GM12864 (cell line): ENCODE measurements around the gene DNMT3A.

Experiments
- DNase-seq: peaks from one replicate; pipeline ENCODE4 v3.0.0-alpha.2; 2011; ENCODE audit warnings: low read depth
- H3K4me3 ChIP-seq: 2 replicates; pipeline ENCODE4 v1.5.1; 2011; ENCODE audit warnings: mild to moderate bottlenecking, low read depth, low read length, control low read depth
- CTCF ChIP-seq: IDR thresholded peaks from 2 replicates; pipeline ENCODE4 v1.5.1; 2011; ENCODE audit warnings: low read depth, mild to moderate bottlenecking, moderate library complexity, low read length, control low read depth, inconsistent platforms; ENCODE audit errors: missing control alignments

DNMT3A gene

DNA sequence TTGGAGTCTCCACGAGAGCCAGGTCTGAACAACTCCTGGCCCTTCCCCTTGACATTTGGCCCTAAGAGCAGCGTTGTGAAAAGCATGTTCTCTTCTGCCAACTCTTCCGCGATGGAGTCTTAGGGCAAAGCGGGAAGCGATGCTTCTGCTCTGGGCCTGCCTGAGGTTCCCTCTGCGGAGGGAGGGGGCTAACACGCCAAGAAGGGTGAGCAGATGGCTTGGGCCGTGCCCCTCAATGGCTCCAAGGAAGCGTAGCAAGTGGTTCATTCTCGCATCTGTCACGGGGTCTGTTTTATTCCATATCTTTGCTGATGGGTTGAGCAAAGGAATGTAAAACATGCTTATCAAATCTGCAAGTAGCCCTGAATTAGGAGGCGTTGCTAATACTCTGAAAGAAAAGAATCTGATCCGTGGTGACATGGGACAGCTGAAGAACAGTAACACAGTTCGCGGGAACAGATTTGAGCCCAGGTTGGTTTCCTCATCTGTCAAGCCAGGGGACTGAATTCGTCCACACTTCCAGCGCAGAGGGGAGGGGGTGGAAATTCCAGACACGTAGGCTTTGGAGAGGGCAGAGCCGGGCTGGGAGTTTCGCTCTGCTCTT lies 38.0 kb downstream of the DNMT3A start:
- no peak overlapping the region for H3K4me3 ChIP-seq
- DNase-seq: no peak
- TF ChIP-seq CTCF: no peak

DNA sequence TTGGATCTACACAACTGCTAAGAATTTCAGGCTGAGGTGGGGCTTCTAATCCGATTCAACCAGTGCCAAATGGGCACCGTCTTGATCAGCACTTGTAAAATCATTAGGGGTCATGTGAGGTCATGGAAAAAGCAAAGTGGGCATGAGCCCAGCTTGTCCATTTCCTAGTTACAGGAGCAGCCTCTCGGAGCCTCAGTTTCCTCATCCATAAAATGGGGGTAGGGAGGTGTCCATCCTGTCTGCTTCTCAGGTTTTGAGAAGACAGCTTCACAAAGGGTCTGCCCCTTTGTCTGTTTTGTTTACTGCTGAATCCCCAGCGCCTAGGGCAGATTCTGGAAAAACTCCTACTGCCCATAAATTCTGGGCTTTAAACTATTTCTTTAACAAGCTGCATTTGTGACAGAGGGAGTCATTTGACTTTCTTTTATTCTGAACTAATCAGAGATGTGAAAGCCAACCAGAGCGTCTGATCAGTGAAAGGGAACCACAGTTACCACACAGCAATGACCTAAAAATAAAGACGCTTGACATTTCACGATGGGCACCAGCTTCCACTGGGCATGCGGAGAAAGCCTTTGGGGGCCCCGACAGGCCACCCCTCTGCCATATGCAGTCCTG lies 38.9 kb downstream of the DNMT3A start:
- DNase-seq: no peak
- no peak overlapping the region for H3K4me3 ChIP-seq
- TF ChIP-seq CTCF: no peak

- no peak for TF ChIP-seq CTCF
- peak; percentile 94 for DNase-seq
- H3K4me3 ChIP-seq: no peak overlapping the region
Measured at GRCh38 chr2:25301453-25302352, 40.0 kb downstream of the DNMT3A start.

- DNase-seq: no peak
- no peak overlapping the region for H3K4me3 ChIP-seq
- no peak for TF ChIP-seq CTCF
Measured at GRCh38 chr2:25300001-25300400, 41.7 kb downstream of the DNMT3A start.

DNA sequence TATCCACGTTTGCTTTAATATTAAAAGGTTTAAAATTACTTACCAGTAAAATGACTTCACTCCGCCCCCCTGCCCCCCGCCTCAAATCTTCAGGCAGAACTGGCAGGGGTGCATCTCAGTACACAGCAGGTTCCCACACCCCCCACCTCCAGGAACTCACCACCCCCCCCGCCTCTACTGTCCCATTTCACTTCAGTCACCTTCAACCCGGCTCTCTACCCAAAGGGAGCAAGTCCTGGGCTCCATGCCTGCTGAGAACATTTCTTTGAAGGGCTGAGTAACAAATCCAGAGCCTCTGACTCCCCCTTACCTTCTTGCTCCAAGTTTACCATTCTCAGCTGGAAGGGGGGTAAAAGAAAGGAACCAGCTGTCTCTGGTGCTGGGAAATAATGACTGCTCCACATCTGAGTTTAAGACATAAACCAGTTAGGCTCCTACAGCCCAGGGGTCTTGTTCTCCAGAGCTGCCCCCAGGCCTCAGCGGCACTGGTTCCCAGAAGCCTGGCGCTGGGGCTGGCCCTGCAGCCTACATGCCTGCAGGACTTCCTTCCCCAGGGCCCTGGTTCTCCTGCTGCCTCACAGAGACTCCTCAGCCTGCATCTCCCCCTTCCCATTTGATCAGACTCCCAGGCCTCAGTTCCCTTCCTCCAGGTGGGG lies 42.8 kb downstream of the DNMT3A start:
- DNase-seq: no peak
- H3K4me3 ChIP-seq: no peak overlapping the region
- TF ChIP-seq CTCF: no peak

GRCh38 chr2:25297738-25298137 lies 44.0 kb downstream of the DNMT3A start:
- no peak for DNase-seq
- no peak for TF ChIP-seq CTCF
- no peak overlapping the region for H3K4me3 ChIP-seq
